Measurements from ENCODE around the gene MSANTD7. TPM values are rescaled to one million over a fixed set of nuclear protein-coding genes. Genes with fewer than 3 reads are reported as not detected.

The MSANTD7 gene
- total and polyA plus RNA-seq, 9 of the 15 experiments (the other 6 are each of a cell fraction or from before 2014, with no cell fraction given) = 5.2 to 27.3 (median 23.6) TPM

GRCh38 chr10:14800397-14800796 is 37.7 kb upstream of the MSANTD7 start:
- H3K36me3 ChIP-seq (ENCODE audit: control insufficient read depth, insufficient read depth, low read length) = no peaks in the 10 kb centered on the region
- DNase-seq (ENCODE audit: extremely low read depth in 1 of 4, low spot score in 3 of 4) (no peak), FAIRE-seq (no peak), ATAC-seq (no peak)
- peaks cover 0 to 8% of the 10 kb centered on the region in 2 experiments; a peak in 4 of 5 replicates for H3K27me3 ChIP-seq (ENCODE audit: control insufficient read depth in 2 of 2, insufficient read depth in 2 of 2, low read length in 2 of 2)
- H3K4me3 ChIP-seq = no peak overlapping the region
- H3K4me1 ChIP-seq (replicated peaks in 1 of 2; ENCODE audit: control insufficient read depth in 2 of 2, insufficient read depth in 2 of 2, low read length in 2 of 2) = no peaks in the 10 kb centered on the region
- no TSS peak for BruUV-seq (replicated peaks)
- H3K27ac ChIP-seq (ENCODE audit: extremely low read depth, low read depth, low read length) = no peak overlapping the region
- H3K9ac ChIP-seq (ENCODE audit: insufficient read depth in 1 of 2, low read depth in 2 of 2, low read length in 2 of 2) = no peak overlapping the region
- H3K9me1 ChIP-seq (ENCODE audit: control insufficient read depth, insufficient read depth, low read length) = no peaks in the 10 kb centered on the region
- no peaks in the 10 kb centered on the region for H3K9me3 ChIP-seq (replicated peaks; ENCODE audit: control insufficient read depth, insufficient read depth, low read depth, low read length)
- TF ChIP-seq DIDO1 (tag; IDR thresholded peaks at IDR 0.05; ENCODE audit: low read depth) (no peak), ZNF778 (CRISPR knock-in tag; IDR thresholded peaks at IDR 0.05) (no peak), SMAD4 (CRISPR knock-in tag; conservative IDR thresholded peaks at IDR 0.05) (no peak), PCBP2 (IDR thresholded peaks at IDR 0.05; ENCODE audit: low read depth, low read length, poor library complexity, severe bottlenecking) (no peak), ZNF780A (CRISPR knock-in tag; IDR thresholded peaks at IDR 0.05) (no peak), GABPB2 (CRISPR knock-in tag; conservative IDR thresholded peaks at IDR 0.05) (no peak), ZNF707 (CRISPR knock-in tag; conservative IDR thresholded peaks at IDR 0.05) (no peak), RBM34 (IDR thresholded peaks at IDR 0.05; ENCODE audit: borderline replicate concordance, insufficient read depth, low read length) (no peak), ZNF232 (CRISPR knock-in tag; IDR thresholded peaks at IDR 0.05) (no peak), KLF16 (IDR thresholded peaks at IDR 0.05) (no peak), EP400 (IDR thresholded peaks at IDR 0.05) (no peak), SRSF1 (IDR thresholded peaks at IDR 0.05; ENCODE audit: low read depth, low read length) (no peak)
- TF ChIP-seq, protein P1, sequence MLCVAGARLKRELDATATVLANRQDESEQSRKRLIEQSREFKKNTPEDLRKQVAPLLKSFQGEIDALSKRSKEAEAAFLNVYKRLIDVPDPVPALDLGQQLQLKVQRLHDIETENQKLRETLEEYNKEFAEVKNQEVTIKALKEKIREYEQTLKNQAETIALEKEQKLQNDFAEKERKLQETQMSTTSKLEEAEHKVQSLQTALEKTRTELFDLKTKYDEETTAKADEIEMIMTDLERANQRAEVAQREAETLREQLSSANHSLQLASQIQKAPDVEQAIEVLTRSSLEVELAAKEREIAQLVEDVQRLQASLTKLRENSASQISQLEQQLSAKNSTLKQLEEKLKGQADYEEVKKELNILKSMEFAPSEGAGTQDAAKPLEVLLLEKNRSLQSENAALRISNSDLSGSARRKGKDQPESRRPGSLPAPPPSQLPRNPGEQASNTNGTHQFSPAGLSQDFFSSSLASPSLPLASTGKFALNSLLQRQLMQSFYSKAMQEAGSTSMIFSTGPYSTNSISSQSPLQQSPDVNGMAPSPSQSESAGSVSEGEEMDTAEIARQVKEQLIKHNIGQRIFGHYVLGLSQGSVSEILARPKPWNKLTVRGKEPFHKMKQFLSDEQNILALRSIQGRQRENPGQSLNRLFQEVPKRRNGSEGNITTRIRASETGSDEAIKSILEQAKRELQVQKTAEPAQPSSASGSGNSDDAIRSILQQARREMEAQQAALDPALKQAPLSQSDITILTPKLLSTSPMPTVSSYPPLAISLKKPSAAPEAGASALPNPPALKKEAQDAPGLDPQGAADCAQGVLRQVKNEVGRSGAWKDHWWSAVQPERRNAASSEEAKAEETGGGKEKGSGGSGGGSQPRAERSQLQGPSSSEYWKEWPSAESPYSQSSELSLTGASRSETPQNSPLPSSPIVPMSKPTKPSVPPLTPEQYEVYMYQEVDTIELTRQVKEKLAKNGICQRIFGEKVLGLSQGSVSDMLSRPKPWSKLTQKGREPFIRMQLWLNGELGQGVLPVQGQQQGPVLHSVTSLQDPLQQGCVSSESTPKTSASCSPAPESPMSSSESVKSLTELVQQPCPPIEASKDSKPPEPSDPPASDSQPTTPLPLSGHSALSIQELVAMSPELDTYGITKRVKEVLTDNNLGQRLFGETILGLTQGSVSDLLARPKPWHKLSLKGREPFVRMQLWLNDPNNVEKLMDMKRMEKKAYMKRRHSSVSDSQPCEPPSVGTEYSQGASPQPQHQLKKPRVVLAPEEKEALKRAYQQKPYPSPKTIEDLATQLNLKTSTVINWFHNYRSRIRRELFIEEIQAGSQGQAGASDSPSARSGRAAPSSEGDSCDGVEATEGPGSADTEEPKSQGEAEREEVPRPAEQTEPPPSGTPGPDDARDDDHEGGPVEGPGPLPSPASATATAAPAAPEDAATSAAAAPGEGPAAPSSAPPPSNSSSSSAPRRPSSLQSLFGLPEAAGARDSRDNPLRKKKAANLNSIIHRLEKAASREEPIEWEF (CRISPR knock-in tag; IDR thresholded peaks at IDR 0.05) = no peak
- TF ChIP-seq, protein P2, sequence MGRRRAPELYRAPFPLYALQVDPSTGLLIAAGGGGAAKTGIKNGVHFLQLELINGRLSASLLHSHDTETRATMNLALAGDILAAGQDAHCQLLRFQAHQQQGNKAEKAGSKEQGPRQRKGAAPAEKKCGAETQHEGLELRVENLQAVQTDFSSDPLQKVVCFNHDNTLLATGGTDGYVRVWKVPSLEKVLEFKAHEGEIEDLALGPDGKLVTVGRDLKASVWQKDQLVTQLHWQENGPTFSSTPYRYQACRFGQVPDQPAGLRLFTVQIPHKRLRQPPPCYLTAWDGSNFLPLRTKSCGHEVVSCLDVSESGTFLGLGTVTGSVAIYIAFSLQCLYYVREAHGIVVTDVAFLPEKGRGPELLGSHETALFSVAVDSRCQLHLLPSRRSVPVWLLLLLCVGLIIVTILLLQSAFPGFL (CRISPR knock-in tag; IDR thresholded peaks at IDR 0.05) = no peak
- TF ChIP-seq, protein P3, sequence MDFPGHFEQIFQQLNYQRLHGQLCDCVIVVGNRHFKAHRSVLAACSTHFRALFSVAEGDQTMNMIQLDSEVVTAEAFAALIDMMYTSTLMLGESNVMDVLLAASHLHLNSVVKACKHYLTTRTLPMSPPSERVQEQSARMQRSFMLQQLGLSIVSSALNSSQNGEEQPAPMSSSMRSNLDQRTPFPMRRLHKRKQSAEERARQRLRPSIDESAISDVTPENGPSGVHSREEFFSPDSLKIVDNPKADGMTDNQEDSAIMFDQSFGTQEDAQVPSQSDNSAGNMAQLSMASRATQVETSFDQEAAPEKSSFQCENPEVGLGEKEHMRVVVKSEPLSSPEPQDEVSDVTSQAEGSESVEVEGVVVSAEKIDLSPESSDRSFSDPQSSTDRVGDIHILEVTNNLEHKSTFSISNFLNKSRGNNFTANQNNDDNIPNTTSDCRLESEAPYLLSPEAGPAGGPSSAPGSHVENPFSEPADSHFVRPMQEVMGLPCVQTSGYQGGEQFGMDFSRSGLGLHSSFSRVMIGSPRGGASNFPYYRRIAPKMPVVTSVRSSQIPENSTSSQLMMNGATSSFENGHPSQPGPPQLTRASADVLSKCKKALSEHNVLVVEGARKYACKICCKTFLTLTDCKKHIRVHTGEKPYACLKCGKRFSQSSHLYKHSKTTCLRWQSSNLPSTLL (IDR thresholded peaks at IDR 0.05) = no peak
- 0% methylated on average over 1 of the region's 1 CpG for WGBS (ENCODE audit: insufficient coverage, low coverage, missing lambda C conversion rate)
- CTCF ChIA-PET (ENCODE audit: low intra/inter-chr PET ratio) = no interaction called here
- POLR2A ChIA-PET = no interaction called here
- H4K20me1 ChIP-seq (replicated peaks; ENCODE audit: control insufficient read depth, insufficient read depth, low read length) = no peaks in the 10 kb centered on the region; the same call in 1 of the 2 replicates
- H2AFZ ChIP-seq (ENCODE audit: low read depth, low read length) = no peak overlapping the region
- no peak overlapping the region for H3K4me2 ChIP-seq (ENCODE audit: insufficient read depth, low read length)
- no peaks in the 10 kb centered on the region for H3K79me2 ChIP-seq (ENCODE audit: control insufficient read depth, insufficient read depth, low read length)
- in situ Hi-C loops (cut with MboI) = no loop called here
- intact Hi-C loops (cut with micrococcal nuclease) = no loop called here

Measured in K562 (cell line).